Mammary epithelial cell (primary cell): ENCODE data around the gene SALL2.

Source experiments
- EZH2 ChIP-seq: IDR thresholded peaks from 2 replicates; pipeline ENCODE4 v1.6.1; 2012; ENCODE audit warnings: low read length, inconsistent platforms, borderline replicate concordance
- TF ChIP-seq, protein P1 (sequence below), 2 donors: IDR thresholded peaks in 1 of 2; conservative IDR thresholded peaks in 1 of 2; 2 replicates each; pipeline ENCODE4 v1.5.1; 2011 to 2012; ENCODE audit warnings: inconsistent platforms in 2 of 2, low read length in 2 of 2, mild to moderate bottlenecking in 2 of 2, control low read depth in 1 of 2, low read depth in 1 of 2; ENCODE audit not compliant: insufficient read depth in 1 of 2; ENCODE audit errors: extremely low read depth in 1 of 2

- TF ChIP-seq EZH2: no peak
- TF ChIP-seq, protein P1, sequence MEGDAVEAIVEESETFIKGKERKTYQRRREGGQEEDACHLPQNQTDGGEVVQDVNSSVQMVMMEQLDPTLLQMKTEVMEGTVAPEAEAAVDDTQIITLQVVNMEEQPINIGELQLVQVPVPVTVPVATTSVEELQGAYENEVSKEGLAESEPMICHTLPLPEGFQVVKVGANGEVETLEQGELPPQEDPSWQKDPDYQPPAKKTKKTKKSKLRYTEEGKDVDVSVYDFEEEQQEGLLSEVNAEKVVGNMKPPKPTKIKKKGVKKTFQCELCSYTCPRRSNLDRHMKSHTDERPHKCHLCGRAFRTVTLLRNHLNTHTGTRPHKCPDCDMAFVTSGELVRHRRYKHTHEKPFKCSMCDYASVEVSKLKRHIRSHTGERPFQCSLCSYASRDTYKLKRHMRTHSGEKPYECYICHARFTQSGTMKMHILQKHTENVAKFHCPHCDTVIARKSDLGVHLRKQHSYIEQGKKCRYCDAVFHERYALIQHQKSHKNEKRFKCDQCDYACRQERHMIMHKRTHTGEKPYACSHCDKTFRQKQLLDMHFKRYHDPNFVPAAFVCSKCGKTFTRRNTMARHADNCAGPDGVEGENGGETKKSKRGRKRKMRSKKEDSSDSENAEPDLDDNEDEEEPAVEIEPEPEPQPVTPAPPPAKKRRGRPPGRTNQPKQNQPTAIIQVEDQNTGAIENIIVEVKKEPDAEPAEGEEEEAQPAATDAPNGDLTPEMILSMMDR (conservative IDR thresholded peaks at IDR 0.05 in 1 of 2, IDR thresholded peaks at IDR 0.05 in 1 of 2; ENCODE audit: extremely low read depth in 1 of 2, insufficient read depth in 1 of 2, low read depth in 1 of 2, low read length in 2 of 2): no peak
Measured at GRCh38 chr14:21556378-21557083, 30.4 kb upstream of the SALL2 start.
